Gastroesophageal sphincter (tissue), 3 donors: ENCODE results near the gene RIPK4.

Source experiments
- EP300 ChIP-seq: sonication (generic); formaldehyde crosslinking; IDR thresholded peaks from one replicate; pipeline ENCODE4 v1.6.1; 2017; ENCODE audit warnings: antibody characterized with exemption, mild to moderate bottlenecking
- TF ChIP-seq, protein P1 (sequence below), 4 experiments: fragments of 200-600 bp in 2 of 4; fragments of 450-650 bp in 2 of 4; sonication (generic) in 1 of 4; IDR thresholded peaks; one replicate each; pipeline ENCODE4 v1.5.1; 2017 to 2019; ENCODE audit warnings: antibody characterized with exemption in 4 of 4, mild to moderate bottlenecking in 2 of 4, moderate library complexity in 2 of 4

DNA sequence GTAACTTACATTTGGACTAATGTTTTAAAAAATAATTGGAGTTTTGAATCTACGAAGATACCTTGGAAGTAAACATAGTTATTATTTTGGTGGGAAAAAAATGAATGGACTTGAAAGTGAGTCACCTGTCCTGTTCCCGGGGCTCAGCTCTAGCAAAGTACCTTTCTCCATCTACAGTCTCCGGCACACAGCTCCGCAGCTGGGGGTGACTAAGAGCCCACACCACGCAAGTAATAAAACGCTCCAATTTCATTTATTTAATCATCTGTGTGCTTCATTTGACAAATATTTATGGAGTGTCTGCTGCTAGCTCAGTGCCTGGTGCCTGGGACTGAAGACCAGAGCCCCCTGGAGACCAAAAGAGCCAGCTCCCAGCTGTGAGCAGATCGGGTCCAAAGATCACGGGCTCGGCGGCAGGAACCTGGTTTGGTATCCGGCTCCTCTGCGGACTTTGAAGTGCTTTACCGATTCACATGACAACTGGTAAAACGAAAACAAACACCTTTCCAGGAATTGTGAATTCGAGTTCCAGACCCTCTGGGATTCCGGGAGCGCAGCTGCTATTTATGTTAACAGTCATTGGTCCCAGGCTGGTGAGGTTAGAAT lies 1.7 kb upstream of the RIPK4 start:
- TF ChIP-seq EP300 = no peak
- TF ChIP-seq, protein P1, sequence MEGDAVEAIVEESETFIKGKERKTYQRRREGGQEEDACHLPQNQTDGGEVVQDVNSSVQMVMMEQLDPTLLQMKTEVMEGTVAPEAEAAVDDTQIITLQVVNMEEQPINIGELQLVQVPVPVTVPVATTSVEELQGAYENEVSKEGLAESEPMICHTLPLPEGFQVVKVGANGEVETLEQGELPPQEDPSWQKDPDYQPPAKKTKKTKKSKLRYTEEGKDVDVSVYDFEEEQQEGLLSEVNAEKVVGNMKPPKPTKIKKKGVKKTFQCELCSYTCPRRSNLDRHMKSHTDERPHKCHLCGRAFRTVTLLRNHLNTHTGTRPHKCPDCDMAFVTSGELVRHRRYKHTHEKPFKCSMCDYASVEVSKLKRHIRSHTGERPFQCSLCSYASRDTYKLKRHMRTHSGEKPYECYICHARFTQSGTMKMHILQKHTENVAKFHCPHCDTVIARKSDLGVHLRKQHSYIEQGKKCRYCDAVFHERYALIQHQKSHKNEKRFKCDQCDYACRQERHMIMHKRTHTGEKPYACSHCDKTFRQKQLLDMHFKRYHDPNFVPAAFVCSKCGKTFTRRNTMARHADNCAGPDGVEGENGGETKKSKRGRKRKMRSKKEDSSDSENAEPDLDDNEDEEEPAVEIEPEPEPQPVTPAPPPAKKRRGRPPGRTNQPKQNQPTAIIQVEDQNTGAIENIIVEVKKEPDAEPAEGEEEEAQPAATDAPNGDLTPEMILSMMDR (IDR thresholded peaks at IDR 0.05) = peak in 1 of 4 experiments; percentile 15
